ACC112 (cell line): ENCODE results near the gene SLC37A2.

Experiments
- H2AFZ ChIP-seq: fragments of 200-600 bp; sonication (generic); one replicate; pipeline ENCODE4 v1.6.0; 2017; ENCODE audit warnings: antibody characterized with exemption, low read length; ENCODE audit not compliant: unreplicated experiment
- H3K27ac ChIP-seq: fragments of 200-600 bp; sonication (generic); 2 replicates; pipeline ENCODE4 v1.5.1; 2014; ENCODE audit warnings: low read depth, mild to moderate bottlenecking, antibody characterized with exemption, low read length, moderate library complexity
- H3K27me3 ChIP-seq: fragments of 200-600 bp; sonication (generic); 2 replicates; pipeline ENCODE4 v1.6.1; 2014; ENCODE audit warnings: mild to moderate bottlenecking, antibody characterized with exemption, low read length, moderate library complexity, mixed read lengths; ENCODE audit not compliant: insufficient read depth
- H3K36me3 ChIP-seq: fragments of 200-600 bp; sonication (generic); 2 replicates; pipeline ENCODE4 v1.6.1; 2016; ENCODE audit warnings: mild to moderate bottlenecking, antibody characterized with exemption, low read length, moderate library complexity, mixed read lengths; ENCODE audit not compliant: insufficient read depth
- H3K4me1 ChIP-seq: fragments of 200-600 bp; sonication (generic); one replicate; pipeline ENCODE4 v1.6.1; 2016; ENCODE audit warnings: low read length, mixed read lengths; ENCODE audit not compliant: insufficient read depth, unreplicated experiment, control insufficient read depth
- H3K4me3 ChIP-seq: fragments of 200-600 bp; sonication (generic); 2 replicates; pipeline ENCODE4 v1.5.1; 2014; ENCODE audit warnings: mild to moderate bottlenecking, low read depth, low read length
- H3K79me2 ChIP-seq: fragments of 200-600 bp; sonication (generic); one replicate; pipeline ENCODE4 v1.6.0; 2016; ENCODE audit warnings: low read length; ENCODE audit not compliant: control insufficient read depth, unreplicated experiment, insufficient read depth

The SLC37A2 gene

GRCh38 chr11:125091877-125092664 is 29.0 kb downstream of the SLC37A2 start:
- Histone ChIP-seq H2AFZ (no peak overlapping the region), H3K4me3 (no peak overlapping the region), H3K27me3 (no peaks in the 10 kb centered on the region), H3K36me3 (no peaks in the 10 kb centered on the region), H3K79me2 (no peaks in the 10 kb centered on the region), H3K4me1 (peaks cover 13% of the 10 kb centered on the region), H3K27ac (peak overlapping the region; percentile 24; the same call in 1 of the 2 replicates)

- Histone ChIP-seq H3K79me2 (no peaks in the 10 kb centered on the region), H3K27me3 (no peaks in the 10 kb centered on the region)
These were observed 29.6 kb downstream of the SLC37A2 start for GRCh38 chr11:125092669-125093068.

GRCh38 chr11:125093502-125093901 is 30.4 kb downstream of the SLC37A2 start:
- Histone ChIP-seq H2AFZ (no peak overlapping the region), H3K79me2 (no peaks in the 10 kb centered on the region), H3K27me3 (no peaks in the 10 kb centered on the region), H3K27ac (no peak overlapping the region), H3K4me1 (peaks cover 13% of the 10 kb centered on the region), H3K4me3 (no peak overlapping the region), H3K36me3 (no peaks in the 10 kb centered on the region; the same call in 1 of the 2 replicates)

More at GRCh38 chr11:125092669-125093068, 29.6 kb downstream of the SLC37A2 start:
- H3K36me3 ChIP-seq = no peaks in the 10 kb centered on the region; the same call in 1 of the 2 replicates
- H3K4me1 ChIP-seq = peaks cover 13% of the 10 kb centered on the region
- H3K27ac ChIP-seq = no peak overlapping the region
- H3K4me3 ChIP-seq = no peak overlapping the region
- H2AFZ ChIP-seq = no peak overlapping the region

GRCh38 chr11:125094731-125095130 is 31.6 kb downstream of the SLC37A2 start:
- no peaks in the 10 kb centered on the region for H3K79me2 ChIP-seq
- no peak overlapping the region for H2AFZ ChIP-seq
- no peak overlapping the region for H3K27ac ChIP-seq
- H3K4me1 ChIP-seq = peaks cover 13% of the 10 kb centered on the region
- no peak overlapping the region for H3K4me3 ChIP-seq
- H3K36me3 ChIP-seq = no peaks in the 10 kb centered on the region; the same call in 1 of the 2 replicates
- H3K27me3 ChIP-seq = no peaks in the 10 kb centered on the region

GRCh38 chr11:125100136-125100535 is 37.0 kb downstream of the SLC37A2 start:
- Histone ChIP-seq H3K27ac (no peak overlapping the region), H3K27me3 (no peaks in the 10 kb centered on the region), H3K4me1 (no peaks in the 10 kb centered on the region), H3K36me3 (no peaks in the 10 kb centered on the region; the same call in 1 of the 2 replicates), H3K79me2 (peaks cover 3% of the 10 kb centered on the region), H2AFZ (no peak overlapping the region), H3K4me3 (no peak overlapping the region)

GRCh38 chr11:125101596-125101995 is 38.5 kb downstream of the SLC37A2 start:
- Histone ChIP-seq H3K79me2 (peaks cover 5% of the 10 kb centered on the region), H3K4me1 (no peaks in the 10 kb centered on the region), H3K4me3 (no peak overlapping the region), H3K27ac (no peak overlapping the region), H2AFZ (no peak overlapping the region), H3K36me3 (no peaks in the 10 kb centered on the region; the same call in 1 of the 2 replicates), H3K27me3 (no peaks in the 10 kb centered on the region)

GRCh38 chr11:125102025-125102424 is 38.9 kb downstream of the SLC37A2 start:
- H3K4me1 ChIP-seq = no peaks in the 10 kb centered on the region
- H2AFZ ChIP-seq = no peak overlapping the region
- no peaks in the 10 kb centered on the region for H3K27me3 ChIP-seq
- no peak overlapping the region for H3K27ac ChIP-seq
- H3K79me2 ChIP-seq = peaks cover 5% of the 10 kb centered on the region
- no peak overlapping the region for H3K4me3 ChIP-seq
- no peaks in the 10 kb centered on the region; the same call in 1 of the 2 replicates for H3K36me3 ChIP-seq

- Histone ChIP-seq H3K36me3 (no peaks in the 10 kb centered on the region; the same call in 1 of the 2 replicates), H3K27me3 (no peaks in the 10 kb centered on the region), H2AFZ (no peak overlapping the region), H3K4me1 (no peaks in the 10 kb centered on the region), H3K79me2 (peaks cover 5% of the 10 kb centered on the region), H3K4me3 (no peak overlapping the region), H3K27ac (no peak overlapping the region)
These were observed 39.4 kb downstream of the SLC37A2 start for GRCh38 chr11:125102510-125102909.

- Histone ChIP-seq H2AFZ (no peak overlapping the region), H3K79me2 (peaks cover 9% of the 10 kb centered on the region), H3K4me3 (no peak overlapping the region), H3K27ac (no peak overlapping the region), H3K36me3 (no peaks in the 10 kb centered on the region), H3K4me1 (peaks cover 5% of the 10 kb centered on the region), H3K27me3 (no peaks in the 10 kb centered on the region)
These were observed 42.8 kb downstream of the SLC37A2 start for GRCh38 chr11:125105926-125106325.

- Histone ChIP-seq H2AFZ (no peak overlapping the region), H3K27me3 (no peaks in the 10 kb centered on the region), H3K4me1 (peaks cover 5% of the 10 kb centered on the region), H3K4me3 (no peak overlapping the region), H3K27ac (no peak overlapping the region), H3K36me3 (no peaks in the 10 kb centered on the region), H3K79me2 (peaks cover 9% of the 10 kb centered on the region)
These were observed 45.4 kb downstream of the SLC37A2 start for GRCh38 chr11:125108469-125108868.

- Histone ChIP-seq H3K27ac (no peak overlapping the region), H3K4me3 (peak overlapping the region; percentile 89)
These were observed 47.4 kb downstream of the SLC37A2 start for GRCh38 chr11:125110506-125110905.

More at GRCh38 chr11:125110506-125110905, 47.4 kb downstream of the SLC37A2 start:
- H2AFZ ChIP-seq = peak overlapping the region; percentile 55
- H3K27me3 ChIP-seq = no peaks in the 10 kb centered on the region
- peaks cover 5% of the 10 kb centered on the region for H3K79me2 ChIP-seq
- no peaks in the 10 kb centered on the region for H3K36me3 ChIP-seq
- peaks cover 5% of the 10 kb centered on the region for H3K4me1 ChIP-seq
